ENCODE results near the gene CASZ1. TPM values are rescaled to one million over a fixed set of nuclear protein-coding genes. Genes with fewer than 3 reads are reported as not detected.

CASZ1 gene
- total RNA-seq, 1 experiment from 2014 or later, result 11.1 TPM

GRCh38 chr1:10799726-10800125 is 3.3 kb upstream of the CASZ1 start:
- ChIA-PET CTCF (no interaction called here), POLR2A (interaction anchor here (0.8 to 1.7 kb wide), 7 partner anchors 8 to 25 kb away, joined by 3 to 7 read pairs (median 4); no protein-coding TSS in a partner anchor)
- Mint-ChIP-seq H3K27me3 (ENCODE audit: insufficient read depth, unreplicated experiment) (no peaks in the 10 kb centered on the region), H3K27ac (ENCODE audit: low read depth, unreplicated experiment) (no peak overlapping the region), H3K36me3 (ENCODE audit: insufficient read depth, unreplicated experiment) (no peaks in the 10 kb centered on the region), H3K9me3 (ENCODE audit: unreplicated experiment) (no peaks in the 10 kb centered on the region), H3K4me1 (ENCODE audit: insufficient read depth, unreplicated experiment) (peaks cover 22% of the 10 kb centered on the region), H3K4me3 (ENCODE audit: unreplicated experiment) (no peak overlapping the region)
- intact Hi-C loops (cut with micrococcal nuclease), result loop anchor here (5.0 to 10.0 kb wide), 3 partner anchors 65 to 267 kb away; no protein-coding TSS in a partner anchor
- BruUV-seq (replicated peaks), result no TSS peak
- no peak for DNase-seq (ENCODE audit: unreplicated experiment)
- TF ChIP-seq CTCF (IDR thresholded peaks at IDR 0.05; ENCODE audit: unreplicated experiment), result no peak

- no TSS peak for BruUV-seq (replicated peaks)
- TF ChIP-seq CTCF (IDR thresholded peaks at IDR 0.05; ENCODE audit: unreplicated experiment), result no peak
- Mint-ChIP-seq H3K9me3 (ENCODE audit: unreplicated experiment) (no peaks in the 10 kb centered on the region), H3K27me3 (ENCODE audit: insufficient read depth, unreplicated experiment) (no peaks in the 10 kb centered on the region), H3K36me3 (ENCODE audit: insufficient read depth, unreplicated experiment) (peaks cover 5% of the 10 kb centered on the region), H3K4me3 (ENCODE audit: unreplicated experiment) (peak overlapping the region; percentile 95), H3K27ac (ENCODE audit: low read depth, unreplicated experiment) (no peak overlapping the region), H3K4me1 (ENCODE audit: insufficient read depth, unreplicated experiment) (peaks cover 18% of the 10 kb centered on the region)
- POLR2A ChIA-PET, result interaction anchor here (0.6 to 4.5 kb wide), 11 partner anchors 9 to 1505 kb away, joined by 3 to 26 read pairs (median 7); no protein-coding TSS in a partner anchor
- intact Hi-C loops (cut with micrococcal nuclease), result loop anchor here (2.0 to 10.0 kb wide), 4 partner anchors 61 to 263 kb away; no protein-coding TSS in a partner anchor
- DNase-seq (ENCODE audit: unreplicated experiment), result no peak
- CTCF ChIA-PET, result interaction anchor here (1.3 kb wide), 1 partner anchor 9 kb away, joined by 3 read pairs; no protein-coding TSS in a partner anchor
Observed at GRCh38 chr1:10795276-10796021, 997 bp downstream of the CASZ1 start.

DNA sequence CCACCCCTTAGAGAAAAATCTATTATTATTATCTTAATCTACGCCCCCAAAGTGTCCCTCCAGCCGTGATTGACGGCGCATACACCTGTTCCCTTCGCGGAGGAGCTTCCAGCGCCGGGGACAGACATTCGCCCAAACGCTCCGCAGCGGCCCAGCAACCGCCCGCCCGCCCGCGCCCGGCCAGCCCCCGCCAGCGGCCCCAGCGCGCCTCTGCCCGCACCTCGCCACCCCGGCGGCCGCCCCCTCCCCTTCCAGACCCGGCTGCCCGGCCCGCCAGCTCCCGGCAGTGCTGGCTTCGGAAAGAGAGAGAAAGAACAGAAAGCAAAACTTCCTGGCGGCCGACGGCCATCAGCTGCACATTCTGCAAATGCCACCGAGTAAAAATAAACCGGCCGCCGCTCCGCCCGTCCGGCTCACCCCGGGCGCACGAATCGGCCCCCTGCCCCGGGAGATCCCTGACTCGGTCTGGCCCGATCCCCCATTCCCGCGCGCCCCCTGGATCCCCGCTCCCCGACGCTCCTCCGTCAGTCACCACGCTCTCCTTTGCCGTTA is 1.6 kb downstream of the CASZ1 start:
- intact Hi-C loops (cut with micrococcal nuclease), result loop anchor here (5.0 to 10.0 kb wide), 3 partner anchors 60 to 262 kb away; no protein-coding TSS in a partner anchor
- peaks cover 5% of the 10 kb centered on the region for H3K36me3 Mint-ChIP-seq (ENCODE audit: insufficient read depth, unreplicated experiment)
- no peak overlapping the region for H3K27ac Mint-ChIP-seq (ENCODE audit: low read depth, unreplicated experiment)
- peaks cover 18% of the 10 kb centered on the region for H3K4me1 Mint-ChIP-seq (ENCODE audit: insufficient read depth, unreplicated experiment)
- no TSS peak for BruUV-seq (replicated peaks)
- POLR2A ChIA-PET, result interaction anchor here (0.5 to 4.5 kb wide), 13 partner anchors 9 to 1504 kb away, joined by 3 to 26 read pairs (median 7); no protein-coding TSS in a partner anchor
- peak overlapping the region; percentile 95 for H3K4me3 Mint-ChIP-seq (ENCODE audit: unreplicated experiment)
- CTCF ChIA-PET, result interaction anchor here (0.6 to 1.3 kb wide), 3 partner anchors 10 to 313 kb away, joined by 3 to 4 read pairs (median 3); no protein-coding TSS in a partner anchor
- H3K27me3 Mint-ChIP-seq (ENCODE audit: insufficient read depth, unreplicated experiment), result no peaks in the 10 kb centered on the region
- H3K9me3 Mint-ChIP-seq (ENCODE audit: unreplicated experiment), result no peaks in the 10 kb centered on the region
- no peak for DNase-seq (ENCODE audit: unreplicated experiment)
- no peak for TF ChIP-seq CTCF (IDR thresholded peaks at IDR 0.05; ENCODE audit: unreplicated experiment)

GRCh38 chr1:10793129-10793651 is 3.3 kb downstream of the CASZ1 start:
- CTCF ChIA-PET, result interaction anchor here (0.6 to 0.7 kb wide), 2 partner anchors 28 to 107 kb away, joined by 3 to 7 read pairs; no protein-coding TSS in a partner anchor
- TF ChIP-seq CTCF (IDR thresholded peaks at IDR 0.05; ENCODE audit: unreplicated experiment), result no peak
- DNase-seq (ENCODE audit: unreplicated experiment), result no peak
- H3K9me3 Mint-ChIP-seq (ENCODE audit: unreplicated experiment), result no peaks in the 10 kb centered on the region
- no peak overlapping the region for H3K27ac Mint-ChIP-seq (ENCODE audit: low read depth, unreplicated experiment)
- intact Hi-C loops (cut with micrococcal nuclease), result loop anchor here (1.0 to 10.0 kb wide), 3 partner anchors 58 to 112 kb away; no protein-coding TSS in a partner anchor
- peaks cover 5% of the 10 kb centered on the region for H3K36me3 Mint-ChIP-seq (ENCODE audit: insufficient read depth, unreplicated experiment)
- POLR2A ChIA-PET, result interaction anchor here (0.6 to 4.3 kb wide), 13 partner anchors 11 to 282 kb away, joined by 3 to 26 read pairs (median 7); no protein-coding TSS in a partner anchor
- peak overlapping the region; percentile 95 for H3K4me3 Mint-ChIP-seq (ENCODE audit: unreplicated experiment)
- BruUV-seq (replicated peaks), result no TSS peak
- H3K4me1 Mint-ChIP-seq (ENCODE audit: insufficient read depth, unreplicated experiment), result peaks cover 18% of the 10 kb centered on the region
- no peaks in the 10 kb centered on the region for H3K27me3 Mint-ChIP-seq (ENCODE audit: insufficient read depth, unreplicated experiment)

Measured in MCF 10A (cell line).